ENCODE data around the gene FXN.
"Not testable (repeated sequence)": the region's sequence is repeated elsewhere in the genome, so short reads cannot be mapped to it uniquely, and the experiment has no call there.

The FXN gene

GRCh38 chr9:69103348-69103996 is 67.9 kb downstream of the FXN start:
- DNase-seq (ENCODE audit: low spot score), result not testable (repeated sequence)

GRCh38 chr9:69104830-69105527 is 69.4 kb downstream of the FXN start:
- no peak for DNase-seq (ENCODE audit: low spot score)

- DNase-seq (ENCODE audit: low spot score), result no peak
These were observed 72.2 kb downstream of the FXN start for GRCh38 chr9:69107771-69108170.

GRCh38 chr9:69108706-69109105 is 73.2 kb downstream of the FXN start:
- DNase-seq (ENCODE audit: low spot score), result not testable (repeated sequence)

- no peak for DNase-seq (ENCODE audit: low spot score)
These were observed 73.6 kb downstream of the FXN start for GRCh38 chr9:69109152-69109551.

DNA sequence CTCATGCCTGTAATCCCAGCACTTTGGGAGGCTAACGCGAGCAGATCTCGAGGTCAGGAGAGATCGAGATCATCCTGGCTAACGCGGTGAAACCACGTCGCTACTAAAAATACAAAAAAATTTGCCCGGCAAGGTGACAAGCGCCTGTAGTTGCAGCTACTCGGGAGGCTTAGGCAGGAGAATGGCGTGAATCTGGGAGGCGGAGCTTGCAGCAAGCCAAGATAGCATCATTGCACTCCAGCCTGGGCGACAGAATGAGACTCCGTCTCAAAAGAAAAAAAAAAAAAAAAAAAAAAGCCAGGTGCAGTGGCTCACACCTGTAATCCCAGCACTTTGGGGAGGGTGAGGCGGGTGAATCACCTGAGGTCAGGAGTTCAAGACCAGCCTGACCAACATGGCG is 77.1 kb downstream of the FXN start:
- not testable (repeated sequence) for DNase-seq (ENCODE audit: low spot score)

DNA sequence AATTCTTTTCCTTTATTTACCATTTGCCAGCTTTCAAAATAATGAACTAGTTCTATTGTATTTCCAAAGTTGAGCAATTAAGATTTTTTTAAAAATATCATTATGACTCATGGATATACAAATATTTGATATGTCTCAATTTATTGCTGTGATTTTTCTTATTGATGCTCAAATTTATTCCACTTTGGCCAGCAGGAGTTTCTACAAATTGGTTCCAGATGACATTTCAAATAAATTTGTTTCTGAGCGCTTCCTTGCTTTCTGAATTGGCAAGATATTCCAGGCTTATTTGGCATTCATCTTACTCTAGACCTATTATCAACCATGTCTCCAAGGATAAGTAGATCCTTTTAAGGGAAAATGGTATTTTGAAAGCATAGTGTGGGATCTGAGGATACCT is 80.1 kb downstream of the FXN start:
- no peak for DNase-seq (ENCODE audit: low spot score)

- no peak for DNase-seq (ENCODE audit: low spot score)
These were observed 83.1 kb downstream of the FXN start for GRCh38 chr9:69118656-69119055.

- no peak for DNase-seq (ENCODE audit: low spot score)
These were observed 85.0 kb downstream of the FXN start for GRCh38 chr9:69120380-69121154.

DNA sequence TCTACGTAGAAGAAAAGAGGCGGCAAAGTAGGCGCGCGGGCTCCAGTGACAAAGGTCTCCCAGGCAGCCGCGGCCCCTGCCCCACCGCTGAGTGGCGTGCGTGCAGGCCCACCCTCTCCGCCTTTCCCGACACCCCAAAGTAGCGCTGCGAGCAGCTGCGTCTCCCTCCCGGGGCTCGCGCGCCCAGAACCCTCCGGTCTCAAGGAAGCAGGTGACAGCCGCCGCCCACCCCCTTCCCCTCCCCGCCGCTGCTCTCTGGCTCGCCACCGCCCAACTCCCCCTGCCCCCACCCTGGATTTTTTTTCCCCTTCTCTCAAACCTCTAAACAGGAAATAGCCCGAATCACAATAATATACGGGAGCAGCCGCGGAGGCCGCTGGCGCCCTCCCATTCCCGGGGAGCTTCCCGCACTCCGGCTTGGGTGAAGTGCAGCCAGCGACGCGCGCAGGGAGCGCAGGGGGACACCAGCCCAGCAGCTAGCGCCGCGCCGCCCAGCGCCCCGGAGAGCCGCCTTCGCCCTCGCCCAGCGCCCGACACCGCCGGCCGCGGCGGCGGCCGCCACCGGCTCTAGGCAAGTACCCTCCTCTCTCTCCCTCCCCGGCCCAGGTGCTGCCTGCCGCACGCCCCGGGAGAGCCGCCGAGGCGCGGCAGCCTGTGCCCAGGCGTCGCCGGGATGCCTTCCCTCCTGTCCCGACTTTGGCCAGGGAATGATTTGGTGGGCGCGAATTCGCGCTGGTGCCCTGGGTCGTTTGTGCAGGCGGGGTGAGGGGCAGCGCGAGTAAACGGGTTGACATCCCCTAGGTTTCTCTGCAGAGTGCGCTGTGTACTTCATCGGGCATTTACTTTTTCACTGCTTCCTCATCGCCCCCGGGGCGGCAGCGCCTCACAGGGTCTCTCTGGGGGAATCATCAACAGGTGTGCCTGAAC is 85.9 kb downstream of the FXN start:
- DNase-seq (ENCODE audit: low spot score), result peak; percentile 51

DNA sequence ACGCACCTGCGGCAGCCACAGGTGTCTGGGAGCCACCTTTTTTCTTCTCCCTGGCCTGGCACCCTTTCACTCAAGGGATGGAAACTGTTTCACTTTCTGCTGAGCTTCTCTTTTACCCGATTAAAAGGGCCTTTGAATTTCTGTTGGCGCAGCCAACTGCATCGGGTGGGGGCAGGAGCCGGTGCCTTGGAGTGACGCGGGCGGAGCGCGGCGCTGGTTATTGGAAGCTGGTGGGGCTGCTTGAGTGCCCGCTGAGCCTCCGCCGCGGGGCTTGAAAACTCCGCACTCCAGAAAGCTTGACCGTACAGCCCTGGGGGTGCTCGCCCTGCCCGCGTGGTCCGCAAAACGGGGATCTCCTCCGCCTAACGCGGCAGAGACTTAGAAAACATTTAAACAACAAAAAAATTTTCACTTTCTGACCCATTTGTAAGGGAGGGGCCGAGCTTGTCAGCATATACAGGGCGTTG is 86.6 kb downstream of the FXN start:
- no peak for DNase-seq (ENCODE audit: low spot score)

DNA sequence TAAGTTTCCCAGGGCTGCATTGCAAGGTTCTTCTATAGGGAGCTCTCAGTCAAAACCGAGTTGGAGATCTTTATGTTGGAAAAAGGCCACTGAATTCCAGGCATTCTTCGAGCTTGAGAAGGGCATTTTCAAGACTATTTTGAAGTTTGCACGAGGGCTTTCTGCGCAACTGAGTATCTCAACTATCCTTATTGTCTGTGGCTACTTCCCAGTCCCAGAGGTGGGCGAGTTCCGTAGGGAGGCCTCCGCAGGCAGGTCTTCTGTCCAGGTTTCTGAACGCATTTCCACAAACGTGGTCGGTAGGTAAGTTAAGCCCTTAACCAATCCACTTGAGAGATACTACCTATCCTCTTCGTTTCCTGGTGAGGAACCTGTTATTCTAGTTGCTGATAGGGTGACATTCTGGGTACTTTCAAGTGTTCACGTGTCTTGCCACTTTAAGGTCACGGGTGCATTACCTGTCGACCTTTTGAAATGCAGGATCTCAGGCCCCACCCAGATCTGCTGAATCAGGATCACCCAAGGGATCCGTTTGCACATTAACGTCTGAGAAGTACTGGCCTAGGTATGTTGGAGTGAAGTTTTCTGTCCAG is 87.1 kb downstream of the FXN start:
- DNase-seq (ENCODE audit: low spot score), result no peak

GRCh38 chr9:69130456-69131441 is 95.2 kb downstream of the FXN start:
- no peak for DNase-seq (ENCODE audit: low spot score)

DNA sequence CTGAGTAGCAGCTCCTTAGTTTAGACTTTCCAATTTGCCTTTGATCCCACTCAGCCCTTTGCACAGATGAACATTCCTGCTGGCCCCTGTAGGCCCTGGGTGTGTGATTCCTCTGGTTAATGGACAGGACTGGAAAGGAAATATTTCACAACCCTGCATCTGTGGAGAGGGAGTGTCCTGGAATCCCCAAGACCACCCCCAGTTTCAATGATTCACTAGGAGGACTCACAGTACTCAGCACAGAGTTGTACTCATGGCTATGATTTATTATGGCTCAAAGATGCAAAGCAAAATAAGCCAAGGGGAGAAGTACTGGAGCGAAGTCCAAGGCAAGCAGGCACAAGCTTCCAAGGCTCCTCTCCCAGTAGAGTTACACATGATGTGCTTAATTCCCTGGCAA is 96.1 kb downstream of the FXN start:
- DNase-seq (ENCODE audit: low spot score), result no peak

GRCh38 chr9:69132361-69132760 is 96.8 kb downstream of the FXN start:
- DNase-seq (ENCODE audit: low spot score), result no peak

GRCh38 chr9:69134412-69134811 is 98.9 kb downstream of the FXN start:
- no peak for DNase-seq (ENCODE audit: low spot score)

DNA sequence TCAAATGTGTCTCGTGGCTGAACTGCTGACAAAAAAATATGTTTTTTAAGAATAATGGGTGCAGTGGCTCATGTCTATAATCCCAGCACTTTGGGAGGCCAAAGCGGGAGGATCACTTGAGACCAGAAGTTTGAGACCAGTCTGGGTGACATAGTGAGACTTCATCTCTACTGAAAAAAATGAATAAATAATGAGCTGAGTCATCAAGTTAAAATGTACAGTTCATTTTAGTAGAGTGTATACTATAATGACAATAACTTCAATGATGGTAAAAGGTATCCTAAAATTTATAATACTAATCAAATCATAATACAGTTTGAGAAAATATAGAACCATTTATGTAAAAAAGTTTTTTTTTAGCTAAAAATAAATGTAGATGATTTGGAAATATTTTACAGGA is 100.6 kb downstream of the FXN start:
- DNase-seq (ENCODE audit: low spot score), result no peak

GRCh38 chr9:69136779-69137178 is 101.2 kb downstream of the FXN start:
- no peak for DNase-seq (ENCODE audit: low spot score)

- no peak for DNase-seq (ENCODE audit: low spot score)
These were observed 101.8 kb downstream of the FXN start for GRCh38 chr9:69137311-69137710.

DNA sequence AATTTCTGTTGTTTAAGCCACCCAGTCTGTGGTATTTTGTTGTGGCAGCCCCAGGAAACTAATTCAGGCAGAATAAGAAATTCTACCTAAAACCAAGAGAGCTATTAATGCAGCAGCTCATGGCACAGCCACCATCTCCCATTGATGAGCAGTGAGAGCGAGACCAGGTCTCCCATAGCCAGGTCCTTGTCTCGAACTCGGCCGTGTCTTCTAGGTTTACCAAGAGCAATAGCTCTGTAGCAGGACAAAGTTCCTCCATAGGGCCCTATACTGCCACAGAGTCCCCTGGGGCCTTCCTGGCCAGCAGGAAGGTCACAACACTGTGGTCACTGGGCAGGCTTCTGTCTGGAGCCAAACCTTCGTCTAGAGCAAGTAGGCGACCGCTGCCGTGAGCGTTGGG is 104.0 kb downstream of the FXN start:
- no peak for DNase-seq (ENCODE audit: low spot score)

Measured in SK-N-DZ (cell line).